ENCODE measurements around the gene SRSF4.

SRSF4 gene

GRCh38 chr1:29105822-29106221, 75.9 kb downstream of the SRSF4 start:
- Histone ChIP-seq H3K4me1 (ENCODE audit: insufficient read depth, low read length, severe bottlenecking) (no peaks in the 10 kb centered on the region), H3K4me3 (ENCODE audit: low read depth, low read length, poor library complexity, severe bottlenecking) (no peak overlapping the region), H2AFZ (ENCODE audit: low read length) (no peak overlapping the region), H3K36me3 (ENCODE audit: insufficient read depth, low read length) (peaks cover 40% of the 10 kb centered on the region), H3K27me3 (ENCODE audit: insufficient read depth, low read length) (no peaks in the 10 kb centered on the region), H3K27ac (ENCODE audit: low read depth, low read length, poor library complexity, severe bottlenecking) (no peak overlapping the region), H3F3A (ENCODE audit: insufficient read depth, low read length) (no peaks in the 10 kb centered on the region), H3K79me2 (ENCODE audit: insufficient read depth, low read length) (no peaks in the 10 kb centered on the region), H3K4me2 (ENCODE audit: low read length) (no peak overlapping the region), H3K9ac (ENCODE audit: low read length) (no peak overlapping the region), H3K9me2 (ENCODE audit: low read depth, low read length) (no peaks in the 10 kb centered on the region), H4K20me1 (ENCODE audit: insufficient read depth, low read length) (no peaks in the 10 kb centered on the region), H3K9me3 (ENCODE audit: low read length) (no peaks in the 10 kb centered on the region)
- TF ChIP-seq, protein P1, sequence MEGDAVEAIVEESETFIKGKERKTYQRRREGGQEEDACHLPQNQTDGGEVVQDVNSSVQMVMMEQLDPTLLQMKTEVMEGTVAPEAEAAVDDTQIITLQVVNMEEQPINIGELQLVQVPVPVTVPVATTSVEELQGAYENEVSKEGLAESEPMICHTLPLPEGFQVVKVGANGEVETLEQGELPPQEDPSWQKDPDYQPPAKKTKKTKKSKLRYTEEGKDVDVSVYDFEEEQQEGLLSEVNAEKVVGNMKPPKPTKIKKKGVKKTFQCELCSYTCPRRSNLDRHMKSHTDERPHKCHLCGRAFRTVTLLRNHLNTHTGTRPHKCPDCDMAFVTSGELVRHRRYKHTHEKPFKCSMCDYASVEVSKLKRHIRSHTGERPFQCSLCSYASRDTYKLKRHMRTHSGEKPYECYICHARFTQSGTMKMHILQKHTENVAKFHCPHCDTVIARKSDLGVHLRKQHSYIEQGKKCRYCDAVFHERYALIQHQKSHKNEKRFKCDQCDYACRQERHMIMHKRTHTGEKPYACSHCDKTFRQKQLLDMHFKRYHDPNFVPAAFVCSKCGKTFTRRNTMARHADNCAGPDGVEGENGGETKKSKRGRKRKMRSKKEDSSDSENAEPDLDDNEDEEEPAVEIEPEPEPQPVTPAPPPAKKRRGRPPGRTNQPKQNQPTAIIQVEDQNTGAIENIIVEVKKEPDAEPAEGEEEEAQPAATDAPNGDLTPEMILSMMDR (IDR thresholded peaks at IDR 0.05; ENCODE audit: low read length), result no peak
- TF ChIP-seq EZH2 (IDR thresholded peaks at IDR 0.05; ENCODE audit: borderline replicate concordance, low read length), result no peak

DNA sequence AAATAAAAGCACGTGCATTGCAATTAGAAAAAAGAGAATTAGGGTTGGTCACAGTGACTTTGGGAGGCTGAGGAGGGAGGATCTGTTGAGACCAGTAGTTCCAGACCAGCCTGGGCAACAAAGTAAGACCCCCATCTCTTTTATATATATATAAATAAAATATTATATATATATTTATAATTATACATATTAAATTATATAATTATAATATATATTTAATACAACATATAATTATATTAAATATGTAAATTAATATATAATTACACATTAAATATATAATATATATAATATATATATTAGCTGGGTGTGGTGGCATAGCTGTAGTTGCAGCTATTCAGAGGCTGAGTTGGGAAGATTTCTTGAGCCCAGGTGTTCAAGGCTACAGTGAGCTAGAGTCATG, 81.2 kb downstream of the SRSF4 start:
- no peaks in the 10 kb centered on the region for H3K4me1 ChIP-seq (ENCODE audit: insufficient read depth, low read length, severe bottlenecking)
- no peaks in the 10 kb centered on the region for H3K9me2 ChIP-seq (ENCODE audit: low read depth, low read length)
- no peak overlapping the region for H2AFZ ChIP-seq (ENCODE audit: low read length)
- no peaks in the 10 kb centered on the region for H3K9me3 ChIP-seq (ENCODE audit: low read length)
- no peak overlapping the region for H3K4me3 ChIP-seq (ENCODE audit: low read depth, low read length, poor library complexity, severe bottlenecking)
- H3K27me3 ChIP-seq (ENCODE audit: insufficient read depth, low read length), result no peaks in the 10 kb centered on the region
- H3K27ac ChIP-seq (ENCODE audit: low read depth, low read length, poor library complexity, severe bottlenecking), result no peak overlapping the region
- no peaks in the 10 kb centered on the region for H3F3A ChIP-seq (ENCODE audit: insufficient read depth, low read length)
- TF ChIP-seq, protein P1 (IDR thresholded peaks at IDR 0.05; ENCODE audit: low read length), result no peak
- no peak for TF ChIP-seq EZH2 (IDR thresholded peaks at IDR 0.05; ENCODE audit: borderline replicate concordance, low read length)
- H3K36me3 ChIP-seq (ENCODE audit: insufficient read depth, low read length), result peaks cover 68% of the 10 kb centered on the region
- no peak overlapping the region for H3K9ac ChIP-seq (ENCODE audit: low read length)
- no peaks in the 10 kb centered on the region for H3K79me2 ChIP-seq (ENCODE audit: insufficient read depth, low read length)
- H3K4me2 ChIP-seq (ENCODE audit: low read length), result no peak overlapping the region
- no peaks in the 10 kb centered on the region for H4K20me1 ChIP-seq (ENCODE audit: insufficient read depth, low read length)

- Histone ChIP-seq H3F3A (ENCODE audit: insufficient read depth, low read length) (no peaks in the 10 kb centered on the region), H3K27ac (ENCODE audit: low read depth, low read length, poor library complexity, severe bottlenecking) (no peak overlapping the region), H2AFZ (ENCODE audit: low read length) (no peak overlapping the region), H3K4me3 (ENCODE audit: low read depth, low read length, poor library complexity, severe bottlenecking) (no peak overlapping the region), H3K36me3 (ENCODE audit: insufficient read depth, low read length) (peaks cover 62% of the 10 kb centered on the region), H3K27me3 (ENCODE audit: insufficient read depth, low read length) (no peaks in the 10 kb centered on the region), H4K20me1 (ENCODE audit: insufficient read depth, low read length) (no peaks in the 10 kb centered on the region), H3K4me1 (ENCODE audit: insufficient read depth, low read length, severe bottlenecking) (no peaks in the 10 kb centered on the region), H3K9me3 (ENCODE audit: low read length) (no peaks in the 10 kb centered on the region), H3K4me2 (ENCODE audit: low read length) (no peak overlapping the region), H3K9me2 (ENCODE audit: low read depth, low read length) (no peaks in the 10 kb centered on the region), H3K79me2 (ENCODE audit: insufficient read depth, low read length) (no peaks in the 10 kb centered on the region), H3K9ac (ENCODE audit: low read length) (no peak overlapping the region)
- TF ChIP-seq, protein P1 (IDR thresholded peaks at IDR 0.05; ENCODE audit: low read length), result no peak
- no peak for TF ChIP-seq EZH2 (IDR thresholded peaks at IDR 0.05; ENCODE audit: borderline replicate concordance, low read length)
Observed at GRCh38 chr1:29099286-29099685, 82.4 kb downstream of the SRSF4 start.
